Activated T-cell treated with anti-CD3 and anti-CD28 coated beads for 48 hours (primary cell): ENCODE measurements around the gene CIAO3.
"Not testable (repeated sequence)": the region's sequence is repeated elsewhere in the genome, so short reads cannot be mapped to it uniquely, and the experiment has no call there.

Source experiments
- DNase-seq: peaks from one replicate; pipeline ENCODE4 v3.0.0-alpha.2; 2020; ENCODE audit warnings: low read depth

The CIAO3 gene

GRCh38 chr16:760065-760464 lies 19.3 kb upstream of the CIAO3 start:
- no peak for DNase-seq

DNA sequence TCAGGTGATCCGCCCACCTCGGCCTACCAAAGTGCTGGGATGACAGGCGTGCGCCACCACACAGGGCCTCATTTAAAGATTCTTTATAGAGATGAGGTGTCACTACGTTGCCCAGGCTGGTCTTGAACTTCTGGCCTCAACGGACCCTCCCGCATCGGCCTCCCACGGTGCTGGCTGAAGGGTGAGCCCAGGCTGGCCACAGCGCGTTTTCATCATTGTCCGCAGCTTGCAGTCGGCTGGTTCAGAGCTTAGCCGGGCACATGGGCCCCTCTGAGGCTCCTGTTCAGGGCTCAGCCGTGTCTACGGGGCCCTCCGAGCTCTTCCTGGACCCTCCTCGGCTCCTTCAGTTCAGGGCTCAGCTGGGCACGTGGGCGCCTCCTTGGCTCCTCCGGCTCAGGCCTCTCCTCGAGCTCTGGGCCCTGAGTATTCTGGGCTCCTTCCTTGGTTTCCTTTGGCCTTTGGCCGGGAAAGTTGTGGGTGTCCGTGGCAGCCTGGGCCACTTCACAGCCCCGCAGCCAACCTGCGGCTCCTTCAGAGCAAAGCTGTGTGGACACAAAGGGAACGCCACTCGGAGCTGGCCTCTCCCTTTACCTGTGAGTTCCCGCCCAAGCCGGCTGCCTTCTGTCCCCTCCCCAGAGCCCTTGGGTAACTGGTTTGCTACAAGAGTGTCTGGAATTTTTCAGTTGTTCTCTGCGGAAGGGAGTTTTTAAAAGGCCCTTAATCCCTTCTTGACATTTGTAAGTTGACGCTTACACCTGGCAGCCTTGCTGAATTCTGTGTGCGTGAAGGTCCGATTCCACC lies 18.5 kb upstream of the CIAO3 start:
- no peak for DNase-seq

DNA sequence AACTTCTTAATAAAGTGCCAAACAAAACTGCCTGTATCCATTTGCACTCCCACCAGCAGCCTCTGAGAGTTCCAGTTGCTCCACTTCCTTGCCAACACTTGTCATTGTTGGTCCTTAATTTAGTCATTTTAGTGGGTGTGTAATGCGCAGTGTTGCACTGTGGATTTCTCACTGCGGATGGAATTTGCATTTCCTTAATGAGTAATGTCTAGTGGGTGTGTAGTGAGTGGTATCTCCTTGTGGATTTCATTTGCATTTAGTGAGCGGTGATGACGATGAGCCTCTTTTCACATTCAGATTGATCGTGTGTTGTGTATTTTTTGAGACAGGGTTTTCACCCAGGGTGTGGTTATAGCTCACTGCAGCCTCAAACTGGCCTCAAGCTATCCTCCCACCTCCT lies 15.6 kb upstream of the CIAO3 start:
- DNase-seq: no peak

GRCh38 chr16:754656-755055 lies 13.9 kb upstream of the CIAO3 start:
- no peak for DNase-seq

- DNase-seq: not testable (repeated sequence)
Measured at GRCh38 chr16:754121-754607, 13.4 kb upstream of the CIAO3 start.

DNA sequence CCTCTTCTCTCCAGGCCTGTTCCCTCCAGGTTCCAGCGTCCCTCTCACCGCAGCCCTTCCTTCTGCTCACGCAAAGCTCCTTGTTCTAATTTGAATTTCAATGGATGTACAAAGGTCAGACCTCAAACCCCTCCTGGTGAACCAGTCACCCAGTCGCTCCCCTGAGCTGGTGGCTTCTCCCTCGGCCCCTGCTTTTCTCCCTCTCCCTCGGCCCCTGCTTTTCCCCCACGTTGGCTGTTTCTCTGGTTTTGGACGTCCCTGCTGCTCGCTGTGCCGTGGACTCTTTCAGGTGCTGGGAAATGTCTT lies 11.2 kb upstream of the CIAO3 start:
- no peak for DNase-seq

DNA sequence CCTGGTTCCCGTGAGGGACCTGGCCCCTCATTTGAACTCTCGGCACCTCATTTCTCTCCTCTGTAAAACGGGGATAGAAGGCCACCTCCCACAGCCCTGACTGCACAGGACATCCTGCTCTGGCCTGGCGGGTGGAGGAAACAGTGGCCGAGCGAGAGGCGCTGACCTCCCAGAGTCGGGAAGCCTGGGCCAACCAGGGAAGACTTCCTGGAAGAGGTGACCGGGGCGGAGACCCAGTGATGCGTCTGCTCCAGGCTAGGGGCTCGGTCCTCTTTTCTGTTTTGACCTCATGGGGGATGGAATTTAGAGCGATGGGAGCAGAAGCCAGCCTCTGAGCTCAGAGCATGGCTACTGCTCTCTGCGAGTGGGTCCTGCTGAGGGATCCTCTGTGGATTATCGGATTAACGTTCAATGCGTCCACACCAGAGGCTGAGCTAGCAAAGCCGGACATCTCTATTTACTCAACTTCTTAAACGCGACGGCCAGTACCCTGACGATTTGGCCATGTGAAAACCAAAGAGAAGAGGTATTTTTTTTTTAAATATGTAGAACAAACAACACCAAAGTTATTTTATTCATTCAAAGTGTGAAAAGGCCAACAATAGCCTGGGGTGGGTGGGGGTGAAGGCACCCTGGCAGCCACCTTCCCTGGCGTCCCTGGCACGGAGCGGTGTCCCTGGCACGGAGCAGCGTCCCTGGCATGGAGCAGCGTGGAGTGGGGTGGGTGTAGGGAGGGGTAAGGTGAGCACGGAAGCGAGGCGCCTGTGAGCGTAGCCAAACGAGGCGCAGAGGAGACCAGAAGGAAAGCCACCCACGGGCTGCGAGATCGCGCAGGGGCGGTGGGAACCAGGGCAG lies 10.6 kb upstream of the CIAO3 start:
- no peak for DNase-seq

DNA sequence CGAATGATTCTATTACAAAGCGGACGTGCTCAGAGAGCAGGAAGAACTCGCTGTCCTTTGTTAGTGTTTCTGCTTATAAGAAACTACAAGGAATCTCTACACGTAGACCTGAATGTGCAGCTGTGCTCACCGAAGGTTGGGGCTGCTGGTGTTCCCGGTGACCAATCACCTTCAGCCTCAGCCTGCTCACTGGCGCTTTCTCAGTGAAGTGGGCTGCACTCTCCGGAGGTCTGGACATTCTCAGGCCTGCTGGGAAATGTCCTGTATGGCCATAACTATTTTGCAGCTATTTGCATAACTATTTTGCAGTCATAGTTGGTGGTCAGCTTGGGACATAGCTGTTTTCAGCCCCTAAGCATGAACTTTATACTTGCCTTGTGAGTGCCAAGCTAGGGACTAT lies 9.7 kb upstream of the CIAO3 start:
- no peak for DNase-seq

DNA sequence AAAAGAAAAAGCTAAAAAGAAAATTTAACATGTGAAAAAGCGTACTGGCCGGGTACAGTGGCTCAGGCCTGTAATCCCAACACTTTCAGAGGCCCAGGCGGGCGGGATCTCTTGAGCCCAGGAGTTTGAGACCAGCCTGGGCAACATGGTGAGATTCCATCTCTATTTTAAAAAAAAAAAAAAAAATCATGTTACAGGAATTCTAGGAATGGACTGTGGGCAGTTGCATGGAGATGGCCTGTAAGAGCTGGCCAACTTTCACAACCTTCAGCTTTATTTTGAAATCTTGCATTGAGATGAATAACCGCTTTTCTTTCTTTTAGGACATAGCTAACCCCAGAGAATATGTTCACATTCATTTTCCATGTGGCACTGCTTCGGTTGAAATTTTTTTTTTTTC lies 8.2 kb upstream of the CIAO3 start:
- no peak for DNase-seq

- DNase-seq: no peak
Measured at GRCh38 chr16:747978-748746, 7.4 kb upstream of the CIAO3 start.

GRCh38 chr16:746637-747036 lies 5.8 kb upstream of the CIAO3 start:
- no peak for DNase-seq

GRCh38 chr16:745739-746138 lies 4.9 kb upstream of the CIAO3 start:
- no peak for DNase-seq

DNA sequence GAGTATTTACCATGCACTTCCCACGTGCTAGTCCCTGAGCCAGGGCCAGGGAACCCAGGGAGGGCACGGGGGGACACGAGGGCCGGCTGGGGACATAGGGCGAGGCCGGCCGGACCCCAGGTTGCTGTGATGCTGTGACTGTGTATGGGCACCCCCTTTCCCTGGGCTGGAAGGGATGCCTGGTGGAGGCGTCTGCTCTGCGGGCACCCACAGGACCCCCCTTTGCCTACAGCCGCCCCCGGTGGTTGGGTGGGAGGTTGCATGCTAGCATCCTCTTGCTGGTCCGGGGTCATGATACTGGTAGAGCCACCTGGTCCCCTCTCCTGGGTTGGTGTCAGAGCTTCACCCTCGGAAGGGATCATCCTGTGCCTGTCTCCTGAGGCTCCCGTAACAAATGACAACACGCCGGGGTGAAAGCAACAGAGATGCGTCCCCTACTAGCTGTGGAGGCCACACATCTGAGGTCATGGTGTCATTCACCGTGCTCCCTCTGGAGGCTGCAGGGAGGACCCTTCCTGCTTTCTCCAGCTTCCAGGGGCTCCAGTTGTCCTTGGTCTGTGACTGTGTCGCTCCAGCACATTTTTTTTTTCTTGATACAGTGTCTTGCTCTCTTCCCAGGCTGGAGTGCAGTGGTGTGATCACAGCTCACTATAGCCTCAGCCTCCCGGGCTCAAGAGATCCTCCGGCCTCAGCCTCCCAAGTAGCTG lies 3.1 kb upstream of the CIAO3 start:
- no peak for DNase-seq

DNA sequence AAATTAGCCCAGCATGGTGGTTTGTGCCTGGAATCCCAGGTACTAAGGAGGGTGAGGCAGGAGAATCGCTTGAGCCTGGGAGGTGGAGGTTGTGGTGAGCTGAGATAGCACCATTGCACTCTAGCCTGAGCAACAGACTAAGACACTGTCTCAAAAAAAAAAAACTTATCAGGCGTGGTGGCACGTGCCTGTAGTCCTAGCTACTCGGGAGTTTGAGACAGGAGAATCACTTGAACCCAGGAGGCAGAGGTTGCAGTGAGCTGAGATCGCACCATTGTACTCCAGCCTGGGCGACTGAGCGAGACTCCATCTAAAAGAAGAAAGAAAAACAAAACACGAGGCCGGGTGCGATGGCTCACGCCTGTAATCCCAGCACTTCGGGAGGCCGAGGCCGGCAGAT lies 2.1 kb upstream of the CIAO3 start:
- DNase-seq: not testable (repeated sequence)

DNA sequence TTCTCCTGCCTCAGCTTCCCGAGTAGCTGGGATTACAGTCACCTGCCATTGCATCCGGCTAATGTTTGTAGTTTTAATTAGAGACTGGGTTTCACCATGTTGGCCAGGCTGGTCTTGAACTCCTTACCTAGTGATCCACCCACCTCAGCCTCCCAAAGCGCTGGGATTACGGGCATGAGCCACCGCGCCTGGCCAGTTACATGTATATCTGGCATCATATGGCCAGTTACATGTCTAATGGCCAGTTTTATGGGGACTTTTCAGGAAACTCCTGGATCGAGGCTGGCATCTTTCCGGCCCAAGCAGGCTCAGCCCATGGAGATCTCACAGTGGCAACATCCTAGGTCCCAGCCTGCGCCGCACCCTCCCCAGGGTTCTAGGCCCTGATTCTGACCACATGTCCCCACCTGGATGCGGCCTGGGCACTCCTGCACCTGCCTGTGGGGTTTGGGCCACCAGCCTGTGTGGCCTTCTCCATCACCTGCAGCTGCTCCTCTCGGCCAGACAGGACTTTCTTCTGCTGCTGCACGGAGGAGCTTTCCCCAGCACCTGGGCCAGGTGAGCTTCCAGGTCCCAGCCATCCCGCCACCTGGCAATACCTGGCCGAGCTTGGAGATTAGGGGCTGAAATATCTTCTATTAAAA lies 1.3 kb upstream of the CIAO3 start:
- no peak for DNase-seq

GRCh38 chr16:740459-740763 lies 386 bp downstream of the CIAO3 start:
- no peak for DNase-seq

DNA sequence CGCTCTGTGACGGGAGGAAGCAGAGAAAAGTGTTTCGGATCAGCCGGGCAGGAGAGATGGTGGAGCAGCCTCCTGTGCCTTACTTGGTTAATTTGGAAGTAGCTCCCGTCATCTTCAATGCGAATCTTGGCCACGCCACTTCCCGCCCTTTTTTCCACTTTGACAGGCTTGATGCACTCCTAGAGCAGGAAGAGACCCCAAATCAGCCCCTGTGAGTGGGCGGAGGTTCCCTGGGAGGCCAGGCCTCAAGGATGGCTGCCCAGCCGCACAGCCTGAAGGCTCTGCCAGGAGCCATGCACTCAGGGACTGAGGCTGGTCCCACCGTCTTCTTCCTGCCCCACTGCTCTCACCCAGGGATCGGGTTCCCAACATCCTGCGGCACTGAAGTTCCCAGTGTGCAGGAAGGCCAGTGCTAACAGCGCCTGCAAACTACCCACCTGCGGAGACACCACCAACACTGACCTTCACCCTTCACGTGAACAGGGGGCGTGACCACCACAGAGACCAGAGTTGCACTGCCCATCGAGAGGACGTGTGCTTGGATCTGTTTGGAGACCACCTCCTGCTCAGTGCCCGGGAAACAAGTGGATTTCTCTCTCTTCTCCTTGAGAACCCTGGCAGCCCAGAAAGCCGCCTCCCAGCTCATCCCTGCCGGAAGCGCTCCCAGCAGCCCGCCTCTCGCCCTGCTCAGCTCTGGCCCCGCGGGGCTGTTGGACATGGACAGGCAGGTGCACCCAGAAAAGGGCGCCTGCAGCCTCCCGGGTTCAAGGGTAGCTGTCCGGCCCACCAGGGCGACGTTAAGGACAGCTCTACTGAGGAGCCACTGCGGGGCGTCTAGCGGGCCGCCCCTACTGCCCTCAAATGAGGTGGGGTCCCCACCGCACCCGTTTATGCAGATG lies 988 bp downstream of the CIAO3 start:
- DNase-seq: no peak

- DNase-seq: no peak
Measured at GRCh38 chr16:736936-737481, 3.8 kb downstream of the CIAO3 start.

GRCh38 chr16:735982-736453 lies 4.8 kb downstream of the CIAO3 start:
- DNase-seq: peak; percentile 70
